GM23248 (cell line): Measurements from ENCODE around the gene PRRT4.

Experiments used
- EZH2 ChIP-seq: fragments of 200-600 bp; sonication (generic); IDR thresholded peaks from 2 replicates; pipeline ENCODE4 v1.6.1; 2018; ENCODE audit warnings: antibody characterized with exemption, mild to moderate bottlenecking; ENCODE audit not compliant: insufficient read depth, poor library complexity, severe bottlenecking
- EZH2phosphoT487 ChIP-seq: fragments of 200-600 bp; sonication (generic); IDR thresholded peaks from 2 replicates; pipeline ENCODE4 v1.6.1; 2018; ENCODE audit warnings: antibody characterized with exemption, moderate library complexity, mild to moderate bottlenecking, low read depth; ENCODE audit not compliant: insufficient read depth

DNA sequence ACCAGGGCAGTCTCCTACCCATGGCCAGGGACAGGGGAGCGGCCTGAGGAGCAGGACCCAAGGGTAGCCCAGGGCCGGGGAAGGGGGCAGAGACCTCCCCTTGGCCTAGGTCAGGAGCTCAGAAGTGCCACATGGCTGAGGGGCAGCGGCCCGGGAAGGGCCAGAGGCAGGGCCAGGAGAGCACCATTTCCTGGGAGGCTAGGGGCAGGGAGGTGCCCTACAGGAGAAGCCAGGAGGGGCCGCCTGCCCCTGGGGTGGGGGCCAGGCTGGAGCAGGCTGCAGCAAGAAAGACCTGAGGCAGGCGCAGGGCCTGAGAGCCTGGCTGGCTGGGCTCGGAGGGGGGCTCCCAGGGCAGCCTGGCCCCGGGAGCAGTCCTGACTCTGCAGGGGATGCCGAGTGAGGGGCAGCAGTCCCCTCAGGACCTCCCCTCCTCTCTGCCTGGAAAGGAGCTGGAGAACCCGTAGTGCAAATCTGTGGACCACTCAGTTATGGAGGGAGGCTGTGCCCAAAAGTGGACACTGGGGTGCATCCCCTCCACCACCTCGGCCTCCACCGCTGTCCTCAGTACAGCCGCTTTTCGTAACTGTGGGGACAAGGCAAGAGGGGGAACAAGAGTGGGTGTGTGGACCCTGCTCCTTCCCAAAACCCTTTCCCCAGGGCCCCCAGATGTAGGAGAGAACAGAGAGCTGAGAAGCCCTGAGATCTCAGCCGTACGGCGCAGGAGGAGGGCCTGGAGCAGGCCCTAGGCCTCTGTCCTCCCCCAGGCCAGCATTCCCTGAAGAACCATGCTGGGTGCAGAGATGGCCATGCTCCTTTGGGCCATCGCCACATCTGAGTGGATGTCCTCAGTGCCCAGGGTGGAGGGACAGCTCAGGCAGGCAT, 31.2 kb upstream of the PRRT4 start:
- no peak for TF ChIP-seq EZH2phosphoT487
- TF ChIP-seq EZH2: no peak
